H9 (cell line): ENCODE results near the gene SAMHD1. TPM values are rescaled to one million over a fixed set of nuclear protein-coding genes. Genes with fewer than 3 reads are reported as not detected.
A peak's percentile ranks its signal among the peaks of the same experiment; 100 is the strongest.
"Not testable (repeated sequence)": the region's sequence is repeated elsewhere in the genome, so short reads cannot be mapped to it uniquely, and the experiment has no call there.

Experiments used
- DNase-seq: peaks from one replicate; pipeline ENCODE4 v3.0.0-alpha.2; 2017
- H2AFZ ChIP-seq: one replicate; pipeline ENCODE4 v1.6.1; 2013; ENCODE audit warnings: mild to moderate bottlenecking, low read length, control low read depth, moderate library complexity
- H2AK5ac ChIP-seq: 2 replicates; pipeline ENCODE4 v1.6.1; 2013; ENCODE audit warnings: low read length, control low read depth, mixed read lengths; ENCODE audit not compliant: insufficient read length
- H2BK120ac ChIP-seq: one replicate; pipeline ENCODE4 v1.6.1; 2013; ENCODE audit warnings: low read depth, mild to moderate bottlenecking, low read length, control low read depth, inconsistent platforms; ENCODE audit not compliant: poor library complexity, severe bottlenecking
- H2BK12ac ChIP-seq: 2 replicates; pipeline ENCODE4 v1.6.1; 2013; ENCODE audit warnings: low read length, control low read depth, mixed read lengths, low read depth; ENCODE audit not compliant: insufficient read length
- H2BK15ac ChIP-seq: 2 replicates; pipeline ENCODE4 v1.6.1; 2013; ENCODE audit warnings: low read depth, low read length, control low read depth
- H2BK20ac ChIP-seq: one replicate; pipeline ENCODE4 v1.6.1; 2013; ENCODE audit warnings: low read depth, mild to moderate bottlenecking, low read length, control low read depth, inconsistent platforms; ENCODE audit not compliant: poor library complexity, severe bottlenecking
- H2BK5ac ChIP-seq: 2 replicates; pipeline ENCODE4 v1.6.1; 2013; ENCODE audit warnings: low read length, control low read depth, mixed read lengths; ENCODE audit not compliant: insufficient read length
- H3K14ac ChIP-seq: 2 replicates; pipeline ENCODE4 v1.6.1; 2013; ENCODE audit warnings: low read length, control low read depth; ENCODE audit not compliant: insufficient read depth
- H3K18ac ChIP-seq: 2 replicates; pipeline ENCODE4 v1.6.1; 2013; ENCODE audit warnings: low read depth, mild to moderate bottlenecking, mixed read lengths, low read length, control low read depth; ENCODE audit not compliant: insufficient read length
- H3K23ac ChIP-seq: 2 replicates; pipeline ENCODE4 v1.6.1; 2013; ENCODE audit warnings: low read length, control low read depth, mixed read lengths, low read depth; ENCODE audit not compliant: insufficient read length
- H3K23me2 ChIP-seq: 2 replicates; pipeline ENCODE4 v1.6.1; 2013; ENCODE audit warnings: low read depth, mild to moderate bottlenecking, mixed read lengths, low read length, control low read depth; ENCODE audit not compliant: insufficient read length, poor library complexity, severe bottlenecking
- H3K27ac ChIP-seq: 2 replicates; pipeline ENCODE4 v1.5.1; 2013; ENCODE audit warnings: low read length, control low read depth, mixed read lengths, low read depth; ENCODE audit not compliant: insufficient read length
- H3K27me3 ChIP-seq: 2 replicates; pipeline ENCODE4 v1.6.1; 2013; ENCODE audit warnings: low read length, control low read depth, inconsistent platforms; ENCODE audit not compliant: insufficient read depth
- H3K4ac ChIP-seq: 2 replicates; pipeline ENCODE4 v1.6.1; 2013; ENCODE audit warnings: low read depth, mild to moderate bottlenecking, control low read depth, inconsistent platforms, low read length, moderate library complexity
- H3K4me1 ChIP-seq: 2 replicates; pipeline ENCODE4 v1.6.1; 2013; ENCODE audit warnings: low read length, control low read depth, inconsistent platforms; ENCODE audit not compliant: insufficient read depth
- H3K4me2 ChIP-seq: 2 replicates; pipeline ENCODE4 v1.6.1; 2013; ENCODE audit warnings: low read length, control low read depth, mixed read lengths; ENCODE audit not compliant: insufficient read length, insufficient read depth
- H3K56ac ChIP-seq: 2 replicates; pipeline ENCODE4 v1.6.1; 2013; ENCODE audit warnings: low read depth, mild to moderate bottlenecking, mixed read lengths, low read length, control low read depth; ENCODE audit not compliant: insufficient read length
- H3K79me1 ChIP-seq: 2 replicates; pipeline ENCODE4 v1.6.1; 2013; ENCODE audit warnings: low read depth, mild to moderate bottlenecking, moderate library complexity, low read length, control low read depth, inconsistent platforms; ENCODE audit not compliant: insufficient read depth, poor library complexity, severe bottlenecking
- H3K79me2 ChIP-seq: 2 replicates; pipeline ENCODE4 v1.6.1; 2013; ENCODE audit warnings: low read length, control low read depth, inconsistent platforms; ENCODE audit not compliant: insufficient read depth
- H3K9ac ChIP-seq: 2 replicates; pipeline ENCODE4 v1.6.1; 2013; ENCODE audit warnings: low read length, control low read depth, mixed read lengths; ENCODE audit not compliant: insufficient read length; ENCODE audit errors: extremely low read depth
- H3K9me3 ChIP-seq: one replicate; pipeline ENCODE4 v1.6.1; 2013; ENCODE audit warnings: low read depth, low read length, inconsistent platforms; ENCODE audit not compliant: control insufficient read depth
- H3T11ph ChIP-seq: one replicate; pipeline ENCODE4 v1.6.1; 2013; ENCODE audit warnings: mild to moderate bottlenecking, low read length, control low read depth, inconsistent platforms
- H4K20me1 ChIP-seq: one replicate; pipeline ENCODE4 v1.6.1; 2013; ENCODE audit not compliant: control insufficient read depth, insufficient read length, insufficient read depth
- H4K5ac ChIP-seq: 2 replicates; pipeline ENCODE4 v1.6.1; 2013; ENCODE audit warnings: low read depth, mild to moderate bottlenecking, mixed read lengths, low read length, control low read depth; ENCODE audit not compliant: insufficient read length
- H4K8ac ChIP-seq: replicated peaks from 2 replicates; pipeline ENCODE4 v1.6.1; 2013; ENCODE audit warnings: low read length, control low read depth, mixed read lengths, low read depth; ENCODE audit not compliant: insufficient read length
- H4K91ac ChIP-seq: 2 replicates; pipeline ENCODE4 v1.6.1; 2013; ENCODE audit warnings: low read depth, mild to moderate bottlenecking, moderate library complexity, mixed read lengths, low read length, control low read depth; ENCODE audit not compliant: insufficient read length
- H3K27ac Mint-ChIP-seq, 3 experiments: 2 replicates in 2 of 3; 3 replicates in 1 of 3; pipeline ENCODE4 v1.8.0; 2020 to 2021; ENCODE audit warnings: mixed read lengths in 3 of 3, mild to moderate bottlenecking in 1 of 3, moderate library complexity in 1 of 3
- H3K27me3 Mint-ChIP-seq: 2 replicates; pipeline ENCODE4 v1.8.0; 2021; ENCODE audit warnings: low read depth, mild to moderate bottlenecking, moderate library complexity, mixed read lengths
- H3K36me3 Mint-ChIP-seq, 3 experiments: 2 replicates in 2 of 3; 3 replicates in 1 of 3; pipeline ENCODE4 v1.8.0; 2020 to 2021; ENCODE audit warnings: low read depth in 3 of 3, mixed read lengths in 3 of 3; ENCODE audit not compliant: insufficient read depth in 1 of 3
- H3K4me1 Mint-ChIP-seq, 2 experiments: 2 replicates each; pipeline ENCODE4 v1.8.0; 2020; ENCODE audit warnings: mixed read lengths in 2 of 2
- H3K4me3 Mint-ChIP-seq, 2 experiments: 2 replicates in 1 of 2; 3 replicates in 1 of 2; pipeline ENCODE4 v1.8.0; 2020 to 2021; ENCODE audit warnings: mild to moderate bottlenecking in 2 of 2, mixed read lengths in 2 of 2, moderate library complexity in 1 of 2
- H3K9me3 Mint-ChIP-seq, 2 experiments: 2 replicates in 1 of 2; 3 replicates in 1 of 2; pipeline ENCODE4 v1.8.0; 2020; ENCODE audit warnings: mild to moderate bottlenecking in 2 of 2, mixed read lengths in 2 of 2, moderate library complexity in 1 of 2
- WGBS: extraction: QIAGEN DNeasy Blood & Tissue Kit; methylation state at CpG from one replicate; pipeline ENCODE4 v1.1.7; 2013; ENCODE audit warnings: missing lambda C conversion rate, low lambda C conversion rate, mixed read lengths; ENCODE audit not compliant: insufficient read length; ENCODE audit errors: extremely low coverage; 5-methylcytosine and 5-hydroxymethylcytosine counted together
- total RNA-seq: library from RNA; stranded (reverse); gene quantifications from 2 replicates; pipeline ENCODE4 v1.2.1, GENCODE V29; 2021
- TF ChIP-seq, protein P1 (sequence below): fragments of 200-600 bp; sonication (generic); conservative IDR thresholded peaks from 3 replicates; pipeline ENCODE4 v1.8.0; 2021; ENCODE audit warnings: antibody characterized with exemption, mild to moderate bottlenecking

SAMHD1 gene
- total RNA-seq, 1 experiment from 2014 or later, result 53.1 TPM

GRCh38 chr20:36908603-36909002 is 42.9 kb downstream of the SAMHD1 start:
- no peak overlapping the region for H2BK20ac ChIP-seq
- H3K79me2 ChIP-seq, result no peaks in the 10 kb centered on the region
- WGBS, result no CpG with 5 or more reads among the region's 4 CpGs
- no peak overlapping the region for H4K91ac ChIP-seq
- H3K4me2 ChIP-seq, result no peak overlapping the region
- no peaks in the 10 kb centered on the region for H3K9me3 Mint-ChIP-seq
- no peak for DNase-seq
- H3K56ac ChIP-seq, result no peak overlapping the region
- H3K27ac Mint-ChIP-seq, result no peak overlapping the region
- H3K27me3 Mint-ChIP-seq, result no peaks in the 10 kb centered on the region
- H3K4me1 Mint-ChIP-seq, result peaks cover 15 to 17% of the 10 kb centered on the region in 2 experiments
- no peak overlapping the region for H3T11ph ChIP-seq
- H2BK12ac ChIP-seq, result no peak overlapping the region
- no peak overlapping the region for H4K8ac ChIP-seq
- no peaks in the 10 kb centered on the region for H3K79me1 ChIP-seq
- no peak overlapping the region for H2AK5ac ChIP-seq
- H3K27me3 ChIP-seq, result no peaks in the 10 kb centered on the region
- no peak overlapping the region for H3K27ac ChIP-seq
- H3K4me3 Mint-ChIP-seq, result no peak overlapping the region
- H2AFZ ChIP-seq, result no peak overlapping the region
- no peaks in the 10 kb centered on the region for H3K23me2 ChIP-seq
- H3K23ac ChIP-seq, result no peak overlapping the region
- TF ChIP-seq, protein P1, sequence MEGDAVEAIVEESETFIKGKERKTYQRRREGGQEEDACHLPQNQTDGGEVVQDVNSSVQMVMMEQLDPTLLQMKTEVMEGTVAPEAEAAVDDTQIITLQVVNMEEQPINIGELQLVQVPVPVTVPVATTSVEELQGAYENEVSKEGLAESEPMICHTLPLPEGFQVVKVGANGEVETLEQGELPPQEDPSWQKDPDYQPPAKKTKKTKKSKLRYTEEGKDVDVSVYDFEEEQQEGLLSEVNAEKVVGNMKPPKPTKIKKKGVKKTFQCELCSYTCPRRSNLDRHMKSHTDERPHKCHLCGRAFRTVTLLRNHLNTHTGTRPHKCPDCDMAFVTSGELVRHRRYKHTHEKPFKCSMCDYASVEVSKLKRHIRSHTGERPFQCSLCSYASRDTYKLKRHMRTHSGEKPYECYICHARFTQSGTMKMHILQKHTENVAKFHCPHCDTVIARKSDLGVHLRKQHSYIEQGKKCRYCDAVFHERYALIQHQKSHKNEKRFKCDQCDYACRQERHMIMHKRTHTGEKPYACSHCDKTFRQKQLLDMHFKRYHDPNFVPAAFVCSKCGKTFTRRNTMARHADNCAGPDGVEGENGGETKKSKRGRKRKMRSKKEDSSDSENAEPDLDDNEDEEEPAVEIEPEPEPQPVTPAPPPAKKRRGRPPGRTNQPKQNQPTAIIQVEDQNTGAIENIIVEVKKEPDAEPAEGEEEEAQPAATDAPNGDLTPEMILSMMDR, result no peak
- H3K14ac ChIP-seq, result no peak overlapping the region
- no peaks in the 10 kb centered on the region for H3K9me3 ChIP-seq
- H3K4ac ChIP-seq, result no peak overlapping the region
- no peak overlapping the region for H3K18ac ChIP-seq
- no peaks in the 10 kb centered on the region for H3K4me1 ChIP-seq
- H4K20me1 ChIP-seq, result no peaks in the 10 kb centered on the region
- no peak overlapping the region for H2BK5ac ChIP-seq
- H2BK15ac ChIP-seq, result no peak overlapping the region
- no peak overlapping the region for H3K9ac ChIP-seq
- H3K36me3 Mint-ChIP-seq, result peaks cover 4 to 44% (median 44%) of the 10 kb centered on the region in 3 experiments
- no peak overlapping the region for H4K5ac ChIP-seq
- H2BK120ac ChIP-seq, result no peak overlapping the region

- H3K18ac ChIP-seq, H3K4ac ChIP-seq, H3T11ph ChIP-seq, H3K23ac ChIP-seq, H2BK120ac ChIP-seq, H2AFZ ChIP-seq, H3K9me3 Mint-ChIP-seq, H3K27me3 Mint-ChIP-seq, H4K91ac ChIP-seq, H4K20me1 ChIP-seq, H2BK20ac ChIP-seq, H2AK5ac ChIP-seq, H3K23me2 ChIP-seq, H2BK15ac ChIP-seq, H3K4me1 ChIP-seq, H2BK12ac ChIP-seq, H3K27me3 ChIP-seq, DNase-seq, H2BK5ac ChIP-seq, H3K4me2 ChIP-seq, H4K8ac ChIP-seq, H3K56ac ChIP-seq, H3K79me2 ChIP-seq, H4K5ac ChIP-seq, H3K4me3 Mint-ChIP-seq, H3K9ac ChIP-seq, H3K27ac ChIP-seq, H3K79me1 ChIP-seq, H3K14ac ChIP-seq, H3K9me3 ChIP-seq, H3K4me1 Mint-ChIP-seq: not testable (repeated sequence)
- peaks cover 9 to 60% (median 55%) of the 10 kb centered on the region in 3 experiments for H3K36me3 Mint-ChIP-seq
- WGBS, result no CpG with 5 or more reads among the region's 7 CpGs
- H3K27ac Mint-ChIP-seq, result peak overlapping the region in 1 of 3 experiments; percentile 49; a peak in 1 of 7 replicates
Measured at GRCh38 chr20:36906086-36906485, 45.4 kb downstream of the SAMHD1 start.
